H4 (cell line): ENCODE results near the gene ZNF597. TPM values are rescaled to one million over a fixed set of nuclear protein-coding genes. Genes with fewer than 3 reads are reported as not detected.
A peak's percentile ranks its signal among the peaks of the same experiment; 100 is the strongest.

ENCODE experiments used
- DNase-seq: peaks from one replicate; pipeline ENCODE4 v3.0.0-alpha.2; 2015; ENCODE audit warnings: low spot score
- total RNA-seq: library from RNA; depleted of rRNA; stranded (reverse); fragments of >200 nt; shearing (Covaris generic); gene quantifications from 2 replicates; pipeline ENCODE4 v1.2.3, GENCODE V29; 2014; rRNA removed

Gene ZNF597
- total RNA-seq: 0.90 and 1.1 TPM in 2 replicates

GRCh38 chr16:3443108-3444031 is at the start of gene ZNF597, which contains the start of gene NAA60:
Gene ZNF597 (minus strand): TSS chr16:3443504. CDS start chr16:3443153, 351 bp downstream.
Gene NAA60 (plus strand): TSS chr16:3443680. CDS start chr16:3476228, 32,548 bp downstream.
- peak; percentile 82 for DNase-seq

GRCh38 chr16:3492356-3492755 is 49.1 kb upstream of the ZNF597 start:
- no peak for DNase-seq

GRCh38 chr16:3490911-3491629 is 47.8 kb upstream of the ZNF597 start:
- no peak for DNase-seq

- DNase-seq: no peak
These were observed 45.5 kb upstream of the ZNF597 start for GRCh38 chr16:3488801-3489200.

- DNase-seq: no peak
These were observed 44.5 kb upstream of the ZNF597 start for GRCh38 chr16:3487521-3488410.

- no peak for DNase-seq
These were observed 43.4 kb upstream of the ZNF597 start for GRCh38 chr16:3486506-3487215.

- no peak for DNase-seq
These were observed 42.7 kb upstream of the ZNF597 start for GRCh38 chr16:3485821-3486505.

- DNase-seq: no peak
These were observed 41.9 kb upstream of the ZNF597 start for GRCh38 chr16:3485097-3485745.

- no peak for DNase-seq
These were observed 41.2 kb upstream of the ZNF597 start for GRCh38 chr16:3484318-3485096.

GRCh38 chr16:3482659-3483241 is 39.4 kb upstream of the ZNF597 start:
- DNase-seq: no peak

GRCh38 chr16:3481696-3482658 is 38.7 kb upstream of the ZNF597 start:
- no peak for DNase-seq

- DNase-seq: no peak
These were observed 37.8 kb upstream of the ZNF597 start for GRCh38 chr16:3480901-3481695.

- no peak for DNase-seq
These were observed 36.4 kb upstream of the ZNF597 start for GRCh38 chr16:3479654-3480216.

- DNase-seq: no peak
These were observed 35.1 kb upstream of the ZNF597 start for GRCh38 chr16:3478242-3478925.

- no peak for DNase-seq
These were observed 33.1 kb upstream of the ZNF597 start for GRCh38 chr16:3476409-3476808.
